ENCODE results near the gene APBA1.

APBA1 gene

DNA sequence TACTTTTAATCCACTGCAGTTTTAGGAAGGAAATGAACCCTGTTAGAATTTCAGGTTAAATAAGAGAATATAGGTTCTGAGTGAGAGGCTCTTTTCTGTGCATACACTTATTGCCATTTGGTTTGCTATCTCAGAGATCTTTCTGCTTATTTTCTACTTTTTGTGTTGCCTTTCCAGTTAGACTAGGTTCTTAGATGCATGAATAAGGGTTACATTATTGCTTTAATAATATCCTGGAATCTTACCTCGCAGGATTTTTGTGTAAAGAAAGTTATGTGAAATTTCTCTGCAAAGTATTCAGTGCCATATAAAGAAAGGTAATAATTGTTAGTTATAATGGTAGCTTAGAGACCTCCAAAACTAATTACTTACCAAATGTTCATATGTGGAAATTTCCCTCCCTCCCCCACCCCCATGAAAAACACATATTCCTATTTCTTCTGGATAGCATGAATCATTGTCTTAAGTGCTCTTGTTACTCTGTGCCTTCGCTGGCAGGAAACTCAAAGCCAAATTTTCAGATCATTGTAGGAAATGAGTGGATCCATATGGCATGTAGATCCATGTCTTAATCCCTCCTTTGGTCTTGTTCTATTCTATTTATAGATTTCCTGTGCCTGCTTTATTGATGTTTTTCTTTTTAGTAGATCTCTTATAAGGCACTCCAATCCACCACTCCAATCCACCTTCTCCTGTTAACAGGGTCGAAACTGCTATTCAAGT is 2.7 kb upstream of the APBA1 start:
- no peak overlapping the region for H3K4me3 ChIP-seq (ENCODE audit: low read depth, low read length)
- TF ChIP-seq, protein P1, sequence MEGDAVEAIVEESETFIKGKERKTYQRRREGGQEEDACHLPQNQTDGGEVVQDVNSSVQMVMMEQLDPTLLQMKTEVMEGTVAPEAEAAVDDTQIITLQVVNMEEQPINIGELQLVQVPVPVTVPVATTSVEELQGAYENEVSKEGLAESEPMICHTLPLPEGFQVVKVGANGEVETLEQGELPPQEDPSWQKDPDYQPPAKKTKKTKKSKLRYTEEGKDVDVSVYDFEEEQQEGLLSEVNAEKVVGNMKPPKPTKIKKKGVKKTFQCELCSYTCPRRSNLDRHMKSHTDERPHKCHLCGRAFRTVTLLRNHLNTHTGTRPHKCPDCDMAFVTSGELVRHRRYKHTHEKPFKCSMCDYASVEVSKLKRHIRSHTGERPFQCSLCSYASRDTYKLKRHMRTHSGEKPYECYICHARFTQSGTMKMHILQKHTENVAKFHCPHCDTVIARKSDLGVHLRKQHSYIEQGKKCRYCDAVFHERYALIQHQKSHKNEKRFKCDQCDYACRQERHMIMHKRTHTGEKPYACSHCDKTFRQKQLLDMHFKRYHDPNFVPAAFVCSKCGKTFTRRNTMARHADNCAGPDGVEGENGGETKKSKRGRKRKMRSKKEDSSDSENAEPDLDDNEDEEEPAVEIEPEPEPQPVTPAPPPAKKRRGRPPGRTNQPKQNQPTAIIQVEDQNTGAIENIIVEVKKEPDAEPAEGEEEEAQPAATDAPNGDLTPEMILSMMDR (conservative IDR thresholded peaks at IDR 0.05; ENCODE audit: low read depth, low read length) = no peak
- DNase-seq (ENCODE audit: low read depth) = peak; percentile 56

DNA sequence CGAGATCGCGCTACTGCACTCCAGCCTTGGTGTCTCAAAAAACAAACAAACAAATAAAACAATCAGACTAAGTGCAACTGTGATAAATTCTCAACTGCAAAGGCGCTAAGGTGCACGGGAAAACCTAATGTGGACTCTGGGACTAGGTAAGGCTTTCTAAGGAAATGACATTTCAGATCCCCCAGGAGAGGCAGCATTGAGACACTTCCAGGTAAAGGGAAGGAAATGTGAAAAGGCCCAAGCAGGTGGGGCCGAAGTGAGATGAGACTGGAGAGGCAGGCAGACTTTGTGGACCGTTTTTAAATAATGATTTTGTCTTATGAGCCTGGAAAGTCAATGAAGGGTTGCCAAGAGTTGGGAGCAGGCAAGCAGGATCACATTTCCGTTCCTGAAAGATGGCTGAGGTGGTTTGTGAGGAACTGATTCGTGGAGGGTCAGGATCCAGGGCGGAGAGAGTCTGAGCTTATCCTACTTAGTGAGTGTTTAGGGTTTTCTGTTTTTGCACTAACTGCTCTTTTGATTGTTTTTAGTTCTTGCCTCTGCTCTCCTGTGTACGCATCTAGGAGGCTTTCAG is 2.0 kb upstream of the APBA1 start:
- TF ChIP-seq, protein P1 (conservative IDR thresholded peaks at IDR 0.05; ENCODE audit: low read depth, low read length) = no peak
- no peak for DNase-seq (ENCODE audit: low read depth)
- no peak overlapping the region for H3K4me3 ChIP-seq (ENCODE audit: low read depth, low read length)

DNA sequence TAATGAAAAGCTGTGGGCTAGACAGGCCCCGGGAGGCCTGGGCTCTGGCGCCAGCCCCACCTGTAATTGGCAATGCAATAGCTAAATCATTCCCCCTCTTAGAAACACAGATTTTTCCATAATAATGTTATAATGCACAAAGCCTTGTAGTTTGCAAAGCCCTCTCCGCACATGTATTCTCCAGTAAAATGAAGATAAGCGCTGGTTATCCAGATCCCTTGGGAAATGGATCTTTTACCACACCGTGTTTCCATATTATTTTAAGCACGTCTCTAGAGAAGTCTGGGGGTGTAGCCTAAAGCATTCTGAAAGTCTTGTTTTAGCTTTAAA is 1.1 kb upstream of the APBA1 start:
- TF ChIP-seq, protein P1 (conservative IDR thresholded peaks at IDR 0.05; ENCODE audit: low read depth, low read length) = no peak
- peak overlapping the region; percentile 70 for H3K4me3 ChIP-seq (ENCODE audit: low read depth, low read length)

DNA sequence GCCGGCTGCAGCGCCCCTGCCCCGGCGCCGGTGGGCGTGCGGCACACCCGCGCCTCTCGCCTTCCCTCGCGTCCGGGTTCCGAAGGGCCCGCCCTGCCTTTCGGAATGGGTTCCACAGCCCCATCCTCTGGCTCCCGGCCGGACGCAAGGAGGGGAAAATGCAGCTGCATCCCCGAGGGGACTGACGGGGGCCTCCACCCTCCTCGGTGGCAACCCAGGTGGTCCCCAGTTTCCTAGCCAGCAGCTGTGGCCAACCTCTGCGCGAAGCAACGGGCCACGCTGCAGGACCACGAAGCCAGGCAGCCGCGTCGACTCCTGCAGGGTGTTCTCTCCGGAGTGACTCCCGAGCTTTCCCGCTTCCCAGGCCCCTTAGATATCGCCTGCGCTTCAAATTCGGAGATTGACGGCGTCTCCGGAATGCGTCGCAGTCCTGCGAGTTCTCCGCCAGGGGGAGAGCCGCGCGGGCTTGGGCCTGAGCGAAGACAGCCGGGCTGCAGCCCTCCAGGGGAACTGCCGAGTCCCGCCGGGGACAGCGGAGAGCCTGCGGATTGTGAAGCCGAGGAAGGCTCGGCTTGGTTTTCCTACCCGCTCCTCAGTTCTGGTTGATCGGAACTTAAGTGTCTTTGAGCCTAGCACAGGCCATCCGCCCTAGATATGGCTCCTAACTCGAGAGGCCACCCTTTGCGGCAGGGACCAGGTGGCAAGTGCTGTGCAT is 582 bp upstream of the APBA1 start:
- DNase-seq (ENCODE audit: low read depth) = peak; percentile 88
- TF ChIP-seq, protein P1 (conservative IDR thresholded peaks at IDR 0.05; ENCODE audit: low read depth, low read length) = peak; percentile 89
- peak overlapping the region; percentile 70 for H3K4me3 ChIP-seq (ENCODE audit: low read depth, low read length)

More for the DNA sequence above, 1.1 kb upstream of the APBA1 start:
- DNase-seq (ENCODE audit: low read depth) = no peak

DNA sequence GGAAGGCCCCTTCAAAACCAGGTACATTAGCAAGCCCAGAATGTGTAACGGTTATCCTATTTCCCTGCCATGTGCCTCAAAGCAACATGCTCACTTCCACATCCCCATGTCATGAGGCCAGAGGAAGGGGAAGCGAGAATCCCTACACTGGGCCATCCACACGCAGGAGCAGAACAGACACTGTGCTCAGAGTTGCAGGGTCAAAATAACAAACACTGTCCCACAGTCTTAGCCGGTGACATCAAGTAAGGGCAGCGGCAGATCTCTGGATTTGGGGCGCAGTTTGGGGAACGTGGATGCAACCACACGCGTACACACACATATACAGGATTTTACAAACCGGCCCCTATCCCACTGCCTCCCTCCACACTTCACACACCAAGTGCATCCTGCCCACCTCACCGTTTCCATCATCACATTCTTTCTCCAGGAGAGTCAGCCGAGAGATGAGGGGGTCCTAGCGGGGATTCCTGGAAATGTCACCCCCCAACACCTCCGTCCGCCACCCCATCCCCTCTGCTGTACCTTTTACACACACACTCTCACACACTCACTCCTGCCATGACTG is 776 bp downstream of the APBA1 start:
- H3K4me3 ChIP-seq (ENCODE audit: low read depth, low read length) = peak overlapping the region; percentile 70
- DNase-seq (ENCODE audit: low read depth) = no peak

DNA sequence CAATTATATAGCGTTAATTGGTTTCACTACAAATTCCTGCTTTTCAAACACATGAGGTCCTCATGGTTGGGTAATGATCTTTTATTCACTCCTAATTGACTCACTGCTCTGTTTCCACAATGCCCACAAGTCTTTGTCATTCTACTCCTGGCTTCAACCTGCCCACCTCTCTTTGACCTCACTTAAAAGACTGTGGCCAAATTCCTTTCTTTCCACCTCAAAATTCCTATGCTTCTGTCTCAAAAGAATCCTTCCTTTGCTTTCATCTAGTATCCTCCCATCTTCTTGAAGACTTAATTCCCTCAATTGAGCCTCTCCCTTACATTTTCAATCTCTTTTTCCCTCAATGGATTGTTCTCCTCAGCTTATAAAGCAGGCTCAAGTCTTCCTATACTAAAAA is 4.9 kb downstream of the APBA1 start:
- H3K4me3 ChIP-seq (ENCODE audit: low read depth, low read length) = no peak overlapping the region
- TF ChIP-seq, protein P1 (conservative IDR thresholded peaks at IDR 0.05; ENCODE audit: low read depth, low read length) = no peak
- DNase-seq (ENCODE audit: low read depth) = no peak

More for the DNA sequence above, 776 bp downstream of the APBA1 start:
- TF ChIP-seq, protein P1 (conservative IDR thresholded peaks at IDR 0.05; ENCODE audit: low read depth, low read length) = no peak
